H1 (cell line): ENCODE results near the gene LSR.

Experiments used
- BACH1 ChIP-seq: IDR thresholded peaks from 2 replicates; pipeline ENCODE4 v1.6.1; 2012; ENCODE audit warnings: low read length, improper control_type of control experiment
- CBX5 ChIP-seq: fragments of 300-800, 300-1000 bp; sonication (generic); IDR thresholded peaks from 2 replicates; pipeline ENCODE4 v1.7.1; 2016; ENCODE audit warnings: antibody characterized with exemption, low read length, low read depth
- CEBPB ChIP-seq: IDR thresholded peaks from 2 replicates; pipeline ENCODE4 v1.6.1; 2012; ENCODE audit warnings: low read depth, low read length
- CTCF ChIP-seq, 3 experiments: IDR thresholded peaks; 1 replicate in 2 of 3; 2 replicates in 1 of 3; pipeline versions ENCODE4 v1.5.1 to v1.6.1; 2011; ENCODE audit warnings: low read length in 3 of 3, mild to moderate bottlenecking in 3 of 3, inconsistent platforms in 2 of 3, low read depth in 1 of 3, moderate library complexity in 1 of 3; ENCODE audit not compliant: insufficient read depth in 1 of 3; ENCODE audit errors: control extremely low read depth in 1 of 3
- EZH2 ChIP-seq: fragments of 200-600 bp; sonication (generic); IDR thresholded peaks from 2 replicates; pipeline ENCODE4 v1.7.1; 2012; ENCODE audit warnings: low read depth, mild to moderate bottlenecking, moderate library complexity, low read length, inconsistent platforms; ENCODE audit not compliant: severe bottlenecking
- GABPA ChIP-seq: IDR thresholded peaks from 2 replicates; pipeline ENCODE4 v1.6.1; 2011; ENCODE audit warnings: mild to moderate bottlenecking, low read length, moderate library complexity, borderline replicate concordance; ENCODE audit not compliant: insufficient read depth
- JUN ChIP-seq: IDR thresholded peaks from 2 replicates; pipeline ENCODE4 v1.6.1; 2011; ENCODE audit warnings: low read depth, mild to moderate bottlenecking, improper control_type of control experiment, low read length
- JUND ChIP-seq: IDR thresholded peaks from 2 replicates; pipeline ENCODE4 v1.6.1; 2011; ENCODE audit warnings: mild to moderate bottlenecking, improper control_type of control experiment, low read length
- MAX ChIP-seq: IDR thresholded peaks from 2 replicates; pipeline ENCODE4 v1.6.1; 2012; ENCODE audit warnings: inconsistent platforms
- NRF1 ChIP-seq: IDR thresholded peaks from 2 replicates; pipeline ENCODE4 v1.6.1; 2011; ENCODE audit warnings: mild to moderate bottlenecking, low read depth, low read length, improper control_type of control experiment
- POLR2A ChIP-seq, 2 experiments: IDR thresholded peaks; 1 replicate in 1 of 2; 2 replicates in 1 of 2; pipeline ENCODE4 v1.6.1; 2011; ENCODE audit warnings: low read depth in 2 of 2, low read length in 2 of 2, mild to moderate bottlenecking in 2 of 2; ENCODE audit errors: control extremely low read depth in 1 of 2
- POLR2AphosphoS5 ChIP-seq: IDR thresholded peaks from 2 replicates; pipeline ENCODE4 v1.6.1; 2011; ENCODE audit warnings: low read depth, low read length
- RAD21 ChIP-seq, 2 experiments: IDR thresholded peaks in 1 of 2; conservative IDR thresholded peaks in 1 of 2; 2 replicates each; pipeline ENCODE4 v1.6.1; 2011; ENCODE audit warnings: low read depth in 2 of 2, low read length in 2 of 2, improper control_type of control experiment in 1 of 2, inconsistent platforms in 1 of 2, mild to moderate bottlenecking in 1 of 2, moderate library complexity in 1 of 2

DNA sequence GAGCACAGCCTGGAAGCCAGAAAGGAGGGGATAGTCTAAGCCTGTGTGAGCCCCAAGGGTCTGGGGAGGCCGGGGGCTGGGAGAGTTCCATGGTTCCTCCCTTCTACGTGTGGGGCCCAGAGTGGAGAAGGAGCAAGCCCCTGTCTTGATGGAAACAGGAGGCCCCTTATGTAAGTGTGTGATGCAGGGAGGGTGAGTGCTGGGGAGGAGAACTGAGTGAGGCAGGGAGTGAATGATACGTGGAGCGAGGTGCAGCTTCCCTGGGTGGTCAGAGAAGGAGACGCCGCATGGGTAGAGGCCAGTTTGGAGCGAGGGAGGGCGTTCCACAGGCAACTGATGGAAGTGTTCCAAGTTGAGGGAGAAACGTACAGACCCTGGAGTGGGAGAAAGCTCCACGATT, 59.1 kb downstream of the LSR start:
- no peak for TF ChIP-seq GABPA
- no peak for TF ChIP-seq CBX5
- no peak for TF ChIP-seq CTCF (IDR thresholded peaks at IDR 0.05; ENCODE audit: control extremely low read depth in 1 of 3, insufficient read depth in 1 of 3, low read depth in 1 of 3, low read length in 3 of 3)
- TF ChIP-seq POLR2AphosphoS5, result no peak
- TF ChIP-seq POLR2A (IDR thresholded peaks at IDR 0.05; ENCODE audit: control extremely low read depth in 1 of 2, low read depth in 2 of 2, low read length in 2 of 2), result no peak
- TF ChIP-seq MAX, result no peak
- no peak for TF ChIP-seq CEBPB
- no peak for TF ChIP-seq EZH2
- TF ChIP-seq BACH1, result no peak
- no peak for TF ChIP-seq NRF1
- no peak for TF ChIP-seq RAD21 (IDR thresholded peaks at IDR 0.05 in 1 of 2, conservative IDR thresholded peaks at IDR 0.05 in 1 of 2; ENCODE audit: low read depth in 2 of 2, low read length in 2 of 2)
- TF ChIP-seq JUND, result no peak
- TF ChIP-seq JUN, result no peak
